ENCODE results near the gene LAD1.

DNA sequence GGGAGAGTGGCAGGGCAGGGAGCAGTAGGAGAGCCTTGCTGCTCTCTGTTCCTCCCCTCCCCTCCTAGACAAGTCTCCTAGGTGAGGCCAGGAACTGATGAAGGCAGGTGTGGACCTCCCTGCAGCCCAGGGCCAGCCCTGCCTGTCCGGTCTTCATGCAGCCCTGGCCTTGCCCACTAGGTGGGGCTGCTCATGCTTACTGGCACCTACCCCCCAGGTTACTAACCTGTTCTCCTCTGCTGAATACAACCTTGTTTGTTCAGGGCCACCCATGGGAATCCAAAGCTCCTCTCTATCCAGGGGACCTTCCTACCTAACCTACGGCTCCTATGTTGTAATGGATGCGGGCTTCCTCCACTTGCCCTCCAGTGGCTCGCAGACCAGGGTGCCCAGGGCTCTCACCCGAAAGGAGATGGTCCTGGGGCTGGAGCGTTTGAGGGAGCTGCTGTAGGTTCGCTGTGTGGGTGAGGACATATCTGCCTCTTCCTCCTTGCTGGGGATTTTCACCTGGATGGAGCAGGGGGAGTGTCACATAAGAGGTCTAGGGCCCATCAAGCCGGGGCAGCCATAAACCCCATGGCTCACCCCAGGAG lies 13.7 kb downstream of the LAD1 start:
- TF ChIP-seq TAF1 (IDR thresholded peaks at IDR 0.05; ENCODE audit: low read depth) (no peak), EZH2 (IDR thresholded peaks at IDR 0.05; ENCODE audit: borderline replicate concordance, insufficient read depth, low read length, poor library complexity, severe bottlenecking) (no peak), POLR2AphosphoS5 (IDR thresholded peaks at IDR 0.05) (no peak), MXI1 (conservative IDR thresholded peaks at IDR 0.05; ENCODE audit: poor library complexity, severe bottlenecking) (no peak), EP300 (conservative IDR thresholded peaks at IDR 0.05; ENCODE audit: poor library complexity, severe bottlenecking) (no peak), SMC3 (conservative IDR thresholded peaks at IDR 0.05; ENCODE audit: poor library complexity) (no peak)
- TF ChIP-seq, protein P1, sequence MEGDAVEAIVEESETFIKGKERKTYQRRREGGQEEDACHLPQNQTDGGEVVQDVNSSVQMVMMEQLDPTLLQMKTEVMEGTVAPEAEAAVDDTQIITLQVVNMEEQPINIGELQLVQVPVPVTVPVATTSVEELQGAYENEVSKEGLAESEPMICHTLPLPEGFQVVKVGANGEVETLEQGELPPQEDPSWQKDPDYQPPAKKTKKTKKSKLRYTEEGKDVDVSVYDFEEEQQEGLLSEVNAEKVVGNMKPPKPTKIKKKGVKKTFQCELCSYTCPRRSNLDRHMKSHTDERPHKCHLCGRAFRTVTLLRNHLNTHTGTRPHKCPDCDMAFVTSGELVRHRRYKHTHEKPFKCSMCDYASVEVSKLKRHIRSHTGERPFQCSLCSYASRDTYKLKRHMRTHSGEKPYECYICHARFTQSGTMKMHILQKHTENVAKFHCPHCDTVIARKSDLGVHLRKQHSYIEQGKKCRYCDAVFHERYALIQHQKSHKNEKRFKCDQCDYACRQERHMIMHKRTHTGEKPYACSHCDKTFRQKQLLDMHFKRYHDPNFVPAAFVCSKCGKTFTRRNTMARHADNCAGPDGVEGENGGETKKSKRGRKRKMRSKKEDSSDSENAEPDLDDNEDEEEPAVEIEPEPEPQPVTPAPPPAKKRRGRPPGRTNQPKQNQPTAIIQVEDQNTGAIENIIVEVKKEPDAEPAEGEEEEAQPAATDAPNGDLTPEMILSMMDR (IDR thresholded peaks at IDR 0.05; ENCODE audit: poor library complexity, severe bottlenecking) = no peak
- TF ChIP-seq, protein P2, sequence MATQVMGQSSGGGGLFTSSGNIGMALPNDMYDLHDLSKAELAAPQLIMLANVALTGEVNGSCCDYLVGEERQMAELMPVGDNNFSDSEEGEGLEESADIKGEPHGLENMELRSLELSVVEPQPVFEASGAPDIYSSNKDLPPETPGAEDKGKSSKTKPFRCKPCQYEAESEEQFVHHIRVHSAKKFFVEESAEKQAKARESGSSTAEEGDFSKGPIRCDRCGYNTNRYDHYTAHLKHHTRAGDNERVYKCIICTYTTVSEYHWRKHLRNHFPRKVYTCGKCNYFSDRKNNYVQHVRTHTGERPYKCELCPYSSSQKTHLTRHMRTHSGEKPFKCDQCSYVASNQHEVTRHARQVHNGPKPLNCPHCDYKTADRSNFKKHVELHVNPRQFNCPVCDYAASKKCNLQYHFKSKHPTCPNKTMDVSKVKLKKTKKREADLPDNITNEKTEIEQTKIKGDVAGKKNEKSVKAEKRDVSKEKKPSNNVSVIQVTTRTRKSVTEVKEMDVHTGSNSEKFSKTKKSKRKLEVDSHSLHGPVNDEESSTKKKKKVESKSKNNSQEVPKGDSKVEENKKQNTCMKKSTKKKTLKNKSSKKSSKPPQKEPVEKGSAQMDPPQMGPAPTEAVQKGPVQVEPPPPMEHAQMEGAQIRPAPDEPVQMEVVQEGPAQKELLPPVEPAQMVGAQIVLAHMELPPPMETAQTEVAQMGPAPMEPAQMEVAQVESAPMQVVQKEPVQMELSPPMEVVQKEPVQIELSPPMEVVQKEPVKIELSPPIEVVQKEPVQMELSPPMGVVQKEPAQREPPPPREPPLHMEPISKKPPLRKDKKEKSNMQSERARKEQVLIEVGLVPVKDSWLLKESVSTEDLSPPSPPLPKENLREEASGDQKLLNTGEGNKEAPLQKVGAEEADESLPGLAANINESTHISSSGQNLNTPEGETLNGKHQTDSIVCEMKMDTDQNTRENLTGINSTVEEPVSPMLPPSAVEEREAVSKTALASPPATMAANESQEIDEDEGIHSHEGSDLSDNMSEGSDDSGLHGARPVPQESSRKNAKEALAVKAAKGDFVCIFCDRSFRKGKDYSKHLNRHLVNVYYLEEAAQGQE (IDR thresholded peaks at IDR 0.05; ENCODE audit: borderline replicate concordance) = no peak

Data from neural cell (in vitro differentiated cells).